Lower lobe of right lung (tissue), 2 donors: ENCODE data around the gene KCNAB2. TPM values are rescaled to one million over a fixed set of nuclear protein-coding genes. Genes with fewer than 3 reads are reported as not detected.

Experiments
- ATAC-seq, 2 donors: fragments of 200-7000 bp; cut with Tn5 transposase; one replicate each; pipeline ENCODE4 v1.9.1; 2020 to 2022; ENCODE audit warnings: mild to moderate bottlenecking in 2 of 2, moderate library complexity in 2 of 2
- DNase-seq: peaks from one replicate; pipeline ENCODE4 v3.0.0-alpha.2; 2020
- H3K27ac ChIP-seq: fragments of 200-600 bp; one replicate; pipeline ENCODE4 v1.8.0; 2022
- H3K27me3 ChIP-seq: fragments of 200-600 bp; one replicate; pipeline ENCODE4 v1.8.0; 2022; ENCODE audit warnings: low read depth
- H3K36me3 ChIP-seq: fragments of 200-600 bp; one replicate; pipeline ENCODE4 v1.8.0; 2022; ENCODE audit warnings: mild to moderate bottlenecking
- H3K4me1 ChIP-seq: fragments of 200-600 bp; one replicate; pipeline ENCODE4 v1.8.0; 2022
- H3K4me3 ChIP-seq: fragments of 200-600 bp; one replicate; pipeline ENCODE4 v1.8.0; 2022; ENCODE audit warnings: mild to moderate bottlenecking
- H3K9me3 ChIP-seq: fragments of 200-600 bp; one replicate; pipeline ENCODE4 v1.8.0; 2022
- intact Hi-C: fragments of 100-400 bp; cut with DNase I; formaldehyde crosslinking; loops from one replicate; pipeline ENCODE4 v1.11.0; 2022
- long read RNA-seq: library from polyadenylated mRNA; unstranded; transcript quantifications from one replicate; pipeline ENCODE4 v2.0.0, GENCODE V29; 2021
- total RNA-seq: library from RNA; stranded (reverse); fragmentation: NEBNext Ultra II Directional; extraction: Animal tissue kit (Norgen Biotek cat#: 25700); gene quantifications from one replicate; pipeline ENCODE4 v1.2.1, GENCODE V29; 2021
- TF ChIP-seq, protein P1 (sequence below): fragments of 200-600 bp; IDR thresholded peaks from one replicate; pipeline ENCODE4 v1.8.0; 2022; ENCODE audit warnings: antibody characterized with exemption, mild to moderate bottlenecking
- donor health status: DM: no; HTN: yes; CAD: no; lungs with severe emphysema.

The KCNAB2 gene
- 119 TPM for total RNA-seq
- long read RNA-seq, full-length matches to known transcripts: 72 of 213 reads
- long read RNA-seq, partial matches to known transcripts: 109 of 213 reads
- long read RNA-seq, other reads (novel, unspliced or antisense): 32 of 213 reads

DNA sequence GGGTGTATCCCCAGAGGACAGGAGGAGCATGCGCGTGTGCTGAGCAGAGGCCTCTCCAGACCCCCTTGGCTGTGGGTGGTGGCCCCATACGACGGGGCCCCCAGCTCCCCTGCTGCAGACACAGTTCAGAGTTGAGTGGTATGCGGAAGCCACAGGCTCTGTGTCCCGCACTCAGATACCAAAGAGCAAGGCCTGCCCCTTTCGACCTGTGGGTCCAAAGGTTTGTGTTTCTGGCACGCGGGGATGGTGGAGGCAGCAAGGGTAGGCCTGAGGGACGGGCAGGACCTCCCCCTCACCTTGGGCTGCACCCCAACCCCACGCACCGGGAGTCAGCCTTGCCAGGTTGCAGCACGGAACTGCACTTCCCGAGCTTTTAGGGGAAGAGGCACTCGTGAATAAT is at the start of gene KCNAB2:
TSS of gene KCNAB2 (plus strand) at position 328 of the 400 bp plus-strand sequence. CDS start 5,649 bp downstream, outside the sequence.
- TF ChIP-seq, protein P1, sequence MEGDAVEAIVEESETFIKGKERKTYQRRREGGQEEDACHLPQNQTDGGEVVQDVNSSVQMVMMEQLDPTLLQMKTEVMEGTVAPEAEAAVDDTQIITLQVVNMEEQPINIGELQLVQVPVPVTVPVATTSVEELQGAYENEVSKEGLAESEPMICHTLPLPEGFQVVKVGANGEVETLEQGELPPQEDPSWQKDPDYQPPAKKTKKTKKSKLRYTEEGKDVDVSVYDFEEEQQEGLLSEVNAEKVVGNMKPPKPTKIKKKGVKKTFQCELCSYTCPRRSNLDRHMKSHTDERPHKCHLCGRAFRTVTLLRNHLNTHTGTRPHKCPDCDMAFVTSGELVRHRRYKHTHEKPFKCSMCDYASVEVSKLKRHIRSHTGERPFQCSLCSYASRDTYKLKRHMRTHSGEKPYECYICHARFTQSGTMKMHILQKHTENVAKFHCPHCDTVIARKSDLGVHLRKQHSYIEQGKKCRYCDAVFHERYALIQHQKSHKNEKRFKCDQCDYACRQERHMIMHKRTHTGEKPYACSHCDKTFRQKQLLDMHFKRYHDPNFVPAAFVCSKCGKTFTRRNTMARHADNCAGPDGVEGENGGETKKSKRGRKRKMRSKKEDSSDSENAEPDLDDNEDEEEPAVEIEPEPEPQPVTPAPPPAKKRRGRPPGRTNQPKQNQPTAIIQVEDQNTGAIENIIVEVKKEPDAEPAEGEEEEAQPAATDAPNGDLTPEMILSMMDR: no peak
- no peak within 1 kb of the TSS for H3K4me3 ChIP-seq
- peaks cover 14% of the 10 kb centered on the region for H3K36me3 ChIP-seq
- no peaks in the 10 kb centered on the region for H3K27me3 ChIP-seq
- H3K9me3 ChIP-seq: no peaks in the 10 kb centered on the region
- ATAC-seq: no peak
- intact Hi-C loops: no loop called here
- H3K27ac ChIP-seq: no peak within 1 kb of the TSS
- no peaks in the 10 kb centered on the region for H3K4me1 ChIP-seq
- DNase-seq: no peak

- intact Hi-C loops: no loop called here
- Histone ChIP-seq H3K36me3 (no peaks in the 10 kb centered on the region), H3K27me3 (no peaks in the 10 kb centered on the region), H3K4me3 (no peak overlapping the region), H3K27ac (no peak overlapping the region), H3K4me1 (peaks cover 20% of the 10 kb centered on the region), H3K9me3 (no peaks in the 10 kb centered on the region)
- TF ChIP-seq, protein P1: no peak
- ATAC-seq (no peak), DNase-seq (peak; percentile 33)
These were observed 48.9 kb upstream of the KCNAB2 start for GRCh38 chr1:5996641-5997270.

DNA sequence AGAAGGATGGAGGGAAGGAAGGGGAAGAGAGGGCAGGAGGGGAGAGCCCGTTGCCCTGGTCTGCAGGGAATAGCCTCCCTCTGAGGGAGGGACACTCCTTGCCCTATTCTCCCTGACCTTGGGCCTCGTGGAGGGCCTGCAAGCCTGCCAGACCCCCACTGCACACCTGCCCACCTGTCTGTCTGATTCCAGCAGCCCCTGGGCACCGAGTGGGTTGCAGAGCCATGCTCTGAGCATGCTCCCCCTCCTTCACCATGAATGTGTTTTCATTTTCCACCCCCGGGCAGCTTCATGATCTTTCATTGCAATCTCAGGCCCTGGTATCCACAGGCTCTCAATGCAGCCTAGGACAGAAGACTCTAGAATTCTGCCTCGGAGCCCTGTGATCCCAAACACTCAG is 48.4 kb upstream of the KCNAB2 start:
- ATAC-seq: no peak
- Histone ChIP-seq H3K27me3 (no peaks in the 10 kb centered on the region), H3K4me3 (no peak overlapping the region), H3K4me1 (peaks cover 20% of the 10 kb centered on the region), H3K27ac (no peak overlapping the region), H3K9me3 (no peaks in the 10 kb centered on the region), H3K36me3 (no peaks in the 10 kb centered on the region)
- DNase-seq: peak; percentile 30
- TF ChIP-seq, protein P1: no peak
- intact Hi-C loops: no loop called here

DNA sequence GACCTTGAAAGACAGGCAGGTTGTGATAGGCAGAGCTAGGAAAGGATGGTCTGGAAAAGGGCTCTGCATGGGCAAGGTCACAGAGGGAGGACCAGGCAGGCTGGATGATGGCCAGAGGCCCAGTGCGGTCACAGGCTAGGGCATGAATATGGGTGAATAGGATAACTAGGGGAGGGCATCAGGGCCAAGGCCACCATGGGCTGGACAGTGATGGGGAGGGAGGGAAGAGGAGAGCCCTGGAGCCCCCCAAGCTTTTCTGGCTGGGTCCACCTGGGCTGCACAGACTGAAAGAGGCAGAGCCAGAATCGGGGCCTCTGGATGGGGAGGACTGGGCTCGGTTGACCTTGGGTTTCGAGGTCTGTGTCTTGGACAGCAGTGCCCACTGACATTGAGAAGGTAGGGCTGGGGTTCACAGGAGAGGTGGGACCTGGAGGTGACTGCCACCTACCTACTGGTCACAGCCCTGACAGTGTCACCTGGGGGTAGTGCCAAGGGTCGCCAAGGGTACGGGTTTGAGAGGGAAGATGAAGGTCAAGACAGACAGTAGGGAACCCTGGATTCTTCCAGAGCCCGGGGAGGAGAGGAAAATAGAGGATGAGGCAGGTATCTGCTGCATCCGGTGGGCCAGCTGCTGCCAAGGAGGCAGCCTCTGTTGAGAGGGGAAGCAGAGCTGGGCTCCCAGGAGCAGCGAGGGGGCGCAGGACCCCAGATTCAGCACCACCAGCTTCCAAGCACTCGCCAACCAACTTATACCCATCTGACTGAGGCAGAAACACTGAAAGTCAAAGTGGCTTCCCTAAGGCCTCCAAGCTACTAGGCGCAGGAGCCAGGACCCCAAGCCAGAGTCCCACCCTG is 47.4 kb upstream of the KCNAB2 start:
- no peaks in the 10 kb centered on the region for H3K36me3 ChIP-seq
- TF ChIP-seq, protein P1: no peak
- no peaks in the 10 kb centered on the region for H3K27me3 ChIP-seq
- ATAC-seq (no peak), DNase-seq (peak; percentile 28)
- intact Hi-C loops: no loop called here
- H3K27ac ChIP-seq: no peak overlapping the region
- no peaks in the 10 kb centered on the region for H3K9me3 ChIP-seq
- H3K4me3 ChIP-seq: no peak overlapping the region
- peaks cover 14% of the 10 kb centered on the region for H3K4me1 ChIP-seq

DNA sequence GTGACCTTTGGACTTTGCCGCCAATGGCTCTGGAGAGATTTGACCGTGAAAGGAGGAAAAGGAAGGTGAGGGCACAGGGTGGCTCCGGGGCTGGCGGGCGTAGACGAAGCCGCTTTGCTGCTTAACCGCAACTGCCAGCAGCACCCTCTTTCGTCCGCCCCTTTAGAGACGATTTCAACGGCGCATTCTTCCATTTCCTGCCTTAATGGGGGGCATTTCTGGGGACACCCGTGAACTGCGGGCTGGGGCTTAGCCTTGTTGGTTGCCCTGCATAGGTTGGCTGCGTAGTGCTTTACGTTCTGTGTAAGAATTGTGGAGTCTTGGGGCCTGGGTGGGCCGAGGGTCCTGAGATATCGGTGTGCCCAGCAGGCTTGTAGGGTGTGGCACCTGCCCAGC is 46.8 kb upstream of the KCNAB2 start:
- intact Hi-C loops: no loop called here
- H3K4me3 ChIP-seq: no peak overlapping the region
- H3K9me3 ChIP-seq: no peaks in the 10 kb centered on the region
- no peaks in the 10 kb centered on the region for H3K27me3 ChIP-seq
- H3K27ac ChIP-seq: no peak overlapping the region
- no peaks in the 10 kb centered on the region for H3K36me3 ChIP-seq
- TF ChIP-seq, protein P1: no peak
- peak; percentile 17 for DNase-seq
- H3K4me1 ChIP-seq: peaks cover 8% of the 10 kb centered on the region
- no peak for ATAC-seq
